Measurements from ENCODE around the gene PITPNC1.

PITPNC1 gene

GRCh38 chr17:67602444-67602843 is 225.4 kb downstream of the PITPNC1 start:
- no peak overlapping the region for H3K9ac ChIP-seq (ENCODE audit: low read length)
- H4K20me1 ChIP-seq (ENCODE audit: insufficient read depth, low read length): no peaks in the 10 kb centered on the region
- no peak overlapping the region for H3K4me2 ChIP-seq (ENCODE audit: low read length)
- H3F3A ChIP-seq (ENCODE audit: insufficient read depth, low read length): no peaks in the 10 kb centered on the region
- H3K9me2 ChIP-seq (ENCODE audit: low read depth, low read length): no peaks in the 10 kb centered on the region
- TF ChIP-seq EZH2 (IDR thresholded peaks at IDR 0.05; ENCODE audit: borderline replicate concordance, low read length) (no peak), CTCF (IDR thresholded peaks at IDR 0.05; ENCODE audit: low read length) (no peak)
- peaks cover 10% of the 10 kb centered on the region; the same call in 1 of the 2 replicates for H3K27me3 ChIP-seq (ENCODE audit: insufficient read depth, low read length)
- H3K36me3 ChIP-seq (ENCODE audit: insufficient read depth, low read length): no peaks in the 10 kb centered on the region; the same call in 1 of the 2 replicates
- H3K79me2 ChIP-seq (ENCODE audit: insufficient read depth, low read length): no peaks in the 10 kb centered on the region
- H3K27ac ChIP-seq (ENCODE audit: low read depth, low read length, poor library complexity, severe bottlenecking): no peak overlapping the region
- H2AFZ ChIP-seq (ENCODE audit: low read length): no peak overlapping the region
- no peaks in the 10 kb centered on the region for H3K4me1 ChIP-seq (ENCODE audit: insufficient read depth, low read length, severe bottlenecking)
- no peak overlapping the region for H3K4me3 ChIP-seq (ENCODE audit: low read depth, low read length, poor library complexity, severe bottlenecking)
- no peaks in the 10 kb centered on the region; the same call in 1 of the 2 replicates for H3K9me3 ChIP-seq (ENCODE audit: low read length)

- Histone ChIP-seq H3K9ac (ENCODE audit: low read length) (no peak overlapping the region), H3K4me2 (ENCODE audit: low read length) (no peak overlapping the region), H3K9me2 (ENCODE audit: low read depth, low read length) (no peaks in the 10 kb centered on the region), H3K4me1 (ENCODE audit: insufficient read depth, low read length, severe bottlenecking) (no peaks in the 10 kb centered on the region), H4K20me1 (ENCODE audit: insufficient read depth, low read length) (no peaks in the 10 kb centered on the region), H3K4me3 (ENCODE audit: low read depth, low read length, poor library complexity, severe bottlenecking) (no peak overlapping the region), H3K79me2 (ENCODE audit: insufficient read depth, low read length) (no peaks in the 10 kb centered on the region), H3F3A (ENCODE audit: insufficient read depth, low read length) (no peaks in the 10 kb centered on the region), H3K27ac (ENCODE audit: low read depth, low read length, poor library complexity, severe bottlenecking) (no peak overlapping the region), H2AFZ (ENCODE audit: low read length) (no peak overlapping the region), H3K27me3 (ENCODE audit: insufficient read depth, low read length) (peaks cover 10% of the 10 kb centered on the region; the same call in 1 of the 2 replicates), H3K9me3 (ENCODE audit: low read length) (no peaks in the 10 kb centered on the region; the same call in 1 of the 2 replicates), H3K36me3 (ENCODE audit: insufficient read depth, low read length) (no peaks in the 10 kb centered on the region; the same call in 1 of the 2 replicates)
- peak; percentile 54; the same call in 1 of the 2 replicates for TF ChIP-seq CTCF (IDR thresholded peaks at IDR 0.05; ENCODE audit: low read length)
- TF ChIP-seq EZH2 (IDR thresholded peaks at IDR 0.05; ENCODE audit: borderline replicate concordance, low read length): no peak
Measured at GRCh38 chr17:67602974-67603373, 225.9 kb downstream of the PITPNC1 start.

- H3K9me2 ChIP-seq (ENCODE audit: low read depth, low read length): no peaks in the 10 kb centered on the region
- peaks cover under 1% of the 10 kb centered on the region; the same call in 1 of the 2 replicates for H3K27me3 ChIP-seq (ENCODE audit: insufficient read depth, low read length)
- H2AFZ ChIP-seq (ENCODE audit: low read length): no peak overlapping the region
- H3K9ac ChIP-seq (ENCODE audit: low read length): no peak overlapping the region
- no peak overlapping the region for H3K4me2 ChIP-seq (ENCODE audit: low read length)
- no peaks in the 10 kb centered on the region for H3K4me1 ChIP-seq (ENCODE audit: insufficient read depth, low read length, severe bottlenecking)
- no peaks in the 10 kb centered on the region for H3K9me3 ChIP-seq (ENCODE audit: low read length)
- no peaks in the 10 kb centered on the region for H3K79me2 ChIP-seq (ENCODE audit: insufficient read depth, low read length)
- H3K36me3 ChIP-seq (ENCODE audit: insufficient read depth, low read length): no peaks in the 10 kb centered on the region; the same call in 1 of the 2 replicates
- no peak for TF ChIP-seq EZH2 (IDR thresholded peaks at IDR 0.05; ENCODE audit: borderline replicate concordance, low read length)
- no peak for TF ChIP-seq CTCF (IDR thresholded peaks at IDR 0.05; ENCODE audit: low read length)
- no peak overlapping the region for H3K4me3 ChIP-seq (ENCODE audit: low read depth, low read length, poor library complexity, severe bottlenecking)
- H4K20me1 ChIP-seq (ENCODE audit: insufficient read depth, low read length): no peaks in the 10 kb centered on the region
- no peak overlapping the region for H3K27ac ChIP-seq (ENCODE audit: low read depth, low read length, poor library complexity, severe bottlenecking)
- H3F3A ChIP-seq (ENCODE audit: insufficient read depth, low read length): no peaks in the 10 kb centered on the region
Measured at GRCh38 chr17:67605256-67605912, 228.3 kb downstream of the PITPNC1 start.

All from OCI-LY1 (cell line).